K562 (cell line): ENCODE measurements around the gene DNAJC1.

Experiments used
- CBX8 ChIP-seq: fragments of 200-600 bp; sonication (generic); IDR thresholded peaks from 2 replicates; pipeline ENCODE4 v1.6.1; 2012; ENCODE audit warnings: borderline replicate concordance, mixed run types, low read depth, mild to moderate bottlenecking, moderate library complexity, mixed read lengths, low read length, control low read depth, inconsistent platforms; ENCODE audit not compliant: poor library complexity, severe bottlenecking; ENCODE audit errors: extremely low read depth
- CEBPB ChIP-seq: fragments of 450-650 bp; IDR thresholded peaks from 2 replicates; pipeline ENCODE4 v1.6.1; 2016; ENCODE audit warnings: missing genetic modification characterization, missing compliant biosample characterization
- CREM ChIP-seq: IDR thresholded peaks from 2 replicates; pipeline ENCODE4 v1.6.1; 2014; ENCODE audit warnings: antibody characterized with exemption, low read depth
- XRCC3 ChIP-seq: fragments of 450-650 bp; IDR thresholded peaks from 2 replicates; pipeline ENCODE4 v1.6.1; 2017; ENCODE audit warnings: mild to moderate bottlenecking, moderate library complexity
- ZSCAN29 ChIP-seq: fragments of 450-650 bp; IDR thresholded peaks from 2 replicates; pipeline ENCODE4 v1.6.1; 2017

GRCh38 chr10:21907436-21907835, 96.1 kb downstream of the DNAJC1 start:
- TF ChIP-seq CREM (no peak), XRCC3 (no peak), CEBPB (tag) (no peak), CBX8 (no peak), ZSCAN29 (no peak)
